Ammon's horn (tissue), 1 donor: ENCODE data around the gene SRSF2.
A peak's percentile ranks its signal among the peaks of the same experiment; 100 is the strongest.
"Not testable (repeated sequence)": the region's sequence is repeated elsewhere in the genome, so short reads cannot be mapped to it uniquely, and the experiment has no call there.

Source experiments
- DNase-seq: peaks from one replicate; pipeline ENCODE4 v3.0.0-alpha.2; 2016; ENCODE audit warnings: low spot score

The SRSF2 gene

GRCh38 chr17:76737082-76737675 is at the start of gene SRSF2:
Gene SRSF2, minus strand, starts transcription at chr17:76737331. Its CDS starts 171 bp downstream, at chr17:76737160.
- peak; percentile 96 for DNase-seq

GRCh38 chr17:76784926-76785325 is 47.8 kb upstream of the SRSF2 start:
- DNase-seq = no peak

- DNase-seq = no peak
Observed at GRCh38 chr17:76783146-76783545, 46.0 kb upstream of the SRSF2 start.

- DNase-seq = no peak
Observed at GRCh38 chr17:76781056-76781982, 44.2 kb upstream of the SRSF2 start.

- no peak for DNase-seq
Observed at GRCh38 chr17:76775021-76775600, 38.0 kb upstream of the SRSF2 start.

- no peak for DNase-seq
Observed at GRCh38 chr17:76772842-76773525, 35.9 kb upstream of the SRSF2 start.

- no peak for DNase-seq
Observed at GRCh38 chr17:76758570-76758969, 21.4 kb upstream of the SRSF2 start.

- no peak for DNase-seq
Observed at GRCh38 chr17:76757256-76757655, 20.1 kb upstream of the SRSF2 start.

GRCh38 chr17:76755285-76755684 is 18.2 kb upstream of the SRSF2 start:
- no peak for DNase-seq

GRCh38 chr17:76753061-76753961 is 16.2 kb upstream of the SRSF2 start:
- DNase-seq = no peak

GRCh38 chr17:76752006-76752405 is 14.9 kb upstream of the SRSF2 start:
- no peak for DNase-seq

GRCh38 chr17:76751416-76751993 is 14.4 kb upstream of the SRSF2 start:
- DNase-seq = no peak

GRCh38 chr17:76748657-76749056 is 11.5 kb upstream of the SRSF2 start:
- no peak for DNase-seq

GRCh38 chr17:76747716-76748363 is 10.7 kb upstream of the SRSF2 start:
- DNase-seq = no peak

GRCh38 chr17:76745785-76746184 is 8.7 kb upstream of the SRSF2 start:
- DNase-seq = not testable (repeated sequence)

- DNase-seq = no peak
Observed at GRCh38 chr17:76744747-76745146, 7.6 kb upstream of the SRSF2 start.

- DNase-seq = no peak
Observed at GRCh38 chr17:76742958-76743357, 5.8 kb upstream of the SRSF2 start.

GRCh38 chr17:76740329-76741118 is 3.4 kb upstream of the SRSF2 start:
- DNase-seq = no peak

- DNase-seq = not testable (repeated sequence)
Observed at GRCh38 chr17:76739568-76740115, 2.5 kb upstream of the SRSF2 start.
